AG04449 (cell line): ENCODE data around the gene DLGAP1.

Experiments used
- CTCF ChIA-PET: fragments of 350-600 bp; formaldehyde crosslinking; extraction: SDS; loops from one replicate; lab custom pipeline; 2021; ENCODE audit warnings: antibody characterized with exemption; lab: Yijun Ruan, JAX
- POLR2A ChIA-PET: fragments of 400-600, 350-600 bp; formaldehyde crosslinking; extraction: SDS; loops from one replicate; lab custom pipeline; 2020; ENCODE audit warnings: antibody characterized with exemption, inconsistent platforms; lab: Yijun Ruan, JAX
- DNase-seq: peaks from one replicate; pipeline ENCODE4 v3.0.0-alpha.2; 2010; ENCODE audit warnings: low read depth, low spot score
- H3K4me3 ChIP-seq: 2 replicates; pipeline ENCODE4 v1.5.1; 2011; ENCODE audit warnings: low read depth, mild to moderate bottlenecking, control low read depth, low read length
- TF ChIP-seq, protein P1 (sequence below): IDR thresholded peaks from one replicate; pipeline ENCODE4 v1.5.1; 2011; ENCODE audit warnings: mild to moderate bottlenecking, moderate library complexity, low read length, control low read depth, inconsistent platforms; ENCODE audit not compliant: insufficient read depth; ENCODE audit errors: missing control alignments

Gene DLGAP1

DNA sequence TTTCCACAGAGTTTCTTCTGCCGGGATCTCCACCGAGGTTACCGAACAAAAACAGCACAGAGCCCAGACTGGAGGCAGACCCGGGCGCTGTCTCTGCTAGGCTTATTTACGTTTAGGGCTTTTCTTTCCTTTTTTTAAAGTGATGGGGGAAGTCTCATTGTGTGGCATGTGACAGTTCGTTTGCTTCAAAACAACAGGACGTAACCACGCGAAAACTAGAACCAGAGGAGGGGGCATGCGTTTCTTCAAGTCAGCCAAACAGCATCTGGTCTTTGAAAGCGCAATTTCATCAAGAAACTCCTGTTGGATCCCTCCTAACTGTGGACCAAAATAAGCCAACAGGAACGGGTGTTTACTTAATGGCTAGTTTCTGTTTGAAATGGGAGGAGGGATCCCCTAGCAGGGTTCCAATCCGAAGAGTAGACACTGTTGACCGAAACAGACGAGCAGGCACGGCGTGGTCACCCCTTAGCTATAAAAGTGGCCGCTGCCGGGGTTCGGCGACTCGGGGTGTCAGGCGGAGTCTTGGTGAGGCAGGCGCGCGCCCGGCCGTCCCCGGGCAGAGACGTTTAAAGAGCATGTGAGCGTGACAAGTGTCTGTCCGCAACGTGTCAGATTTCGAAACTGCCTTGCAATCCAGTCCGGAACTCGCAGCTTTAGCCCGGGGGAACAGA, 1006.1 kb downstream of the DLGAP1 start:
- TF ChIP-seq, protein P1, sequence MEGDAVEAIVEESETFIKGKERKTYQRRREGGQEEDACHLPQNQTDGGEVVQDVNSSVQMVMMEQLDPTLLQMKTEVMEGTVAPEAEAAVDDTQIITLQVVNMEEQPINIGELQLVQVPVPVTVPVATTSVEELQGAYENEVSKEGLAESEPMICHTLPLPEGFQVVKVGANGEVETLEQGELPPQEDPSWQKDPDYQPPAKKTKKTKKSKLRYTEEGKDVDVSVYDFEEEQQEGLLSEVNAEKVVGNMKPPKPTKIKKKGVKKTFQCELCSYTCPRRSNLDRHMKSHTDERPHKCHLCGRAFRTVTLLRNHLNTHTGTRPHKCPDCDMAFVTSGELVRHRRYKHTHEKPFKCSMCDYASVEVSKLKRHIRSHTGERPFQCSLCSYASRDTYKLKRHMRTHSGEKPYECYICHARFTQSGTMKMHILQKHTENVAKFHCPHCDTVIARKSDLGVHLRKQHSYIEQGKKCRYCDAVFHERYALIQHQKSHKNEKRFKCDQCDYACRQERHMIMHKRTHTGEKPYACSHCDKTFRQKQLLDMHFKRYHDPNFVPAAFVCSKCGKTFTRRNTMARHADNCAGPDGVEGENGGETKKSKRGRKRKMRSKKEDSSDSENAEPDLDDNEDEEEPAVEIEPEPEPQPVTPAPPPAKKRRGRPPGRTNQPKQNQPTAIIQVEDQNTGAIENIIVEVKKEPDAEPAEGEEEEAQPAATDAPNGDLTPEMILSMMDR: no peak
- H3K4me3 ChIP-seq: peak overlapping the region; percentile 81
- CTCF ChIA-PET: interaction anchor here (1.2 to 1.4 kb wide), 2 partner anchors 145 to 217 kb away, joined by 3 to 5 read pairs; no protein-coding TSS in a partner anchor
- DNase-seq: no peak
- POLR2A ChIA-PET: interaction anchor here (0.6 to 2.5 kb wide), 11 partner anchors 17 to 217 kb away, joined by 3 to 19 read pairs (median 6); no protein-coding TSS in a partner anchor

DNA sequence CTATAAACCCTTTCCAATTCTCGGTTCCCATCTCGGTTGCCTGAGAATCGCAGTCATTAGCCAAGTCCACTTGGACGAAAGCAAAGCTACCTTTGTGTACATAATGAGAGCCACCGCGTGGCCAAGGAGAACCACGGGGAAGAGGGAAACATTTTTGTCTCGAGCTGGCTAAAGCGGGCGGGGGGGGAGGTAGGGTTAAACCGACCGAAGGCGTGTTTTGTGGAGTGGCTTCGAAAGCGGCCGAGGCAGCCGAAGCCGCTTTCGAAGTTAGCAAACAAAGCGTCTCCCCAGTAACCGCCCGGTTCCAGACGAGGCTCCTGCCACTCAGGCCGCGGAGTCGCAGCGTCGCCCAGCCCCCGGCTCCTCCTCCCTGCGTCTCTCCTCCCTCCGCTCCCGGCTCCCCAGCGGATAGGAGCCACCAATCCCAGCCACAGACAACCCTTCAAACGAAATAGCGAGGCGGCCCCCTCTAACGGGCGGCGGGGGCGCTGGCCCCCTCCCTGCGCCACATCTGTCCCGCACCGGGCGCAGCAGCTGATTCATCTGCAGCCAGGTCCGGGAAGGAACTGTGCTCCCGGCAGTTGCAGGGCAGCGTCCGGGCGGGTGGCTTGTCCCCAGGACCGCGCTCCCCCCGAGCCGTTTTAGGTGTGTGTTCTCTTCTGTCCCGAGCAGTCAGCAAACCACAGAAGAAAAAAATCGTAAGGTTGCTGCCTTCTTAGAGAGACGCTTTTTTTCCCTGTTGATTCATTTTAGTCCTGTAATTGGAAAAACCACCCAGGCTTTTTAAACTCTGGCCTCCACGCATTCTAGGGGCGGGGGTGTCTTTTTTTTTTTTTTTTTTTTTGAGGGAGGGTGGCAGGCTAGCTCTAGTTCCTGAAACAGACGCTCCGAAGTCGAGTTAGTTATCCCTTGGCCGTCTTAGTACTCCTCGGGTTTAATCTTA, 1006.9 kb downstream of the DLGAP1 start:
- TF ChIP-seq, protein P1: peak; percentile 26
- POLR2A ChIA-PET: interaction anchor here (0.7 to 2.5 kb wide), 8 partner anchors 45 to 218 kb away, joined by 3 to 19 read pairs (median 6); no protein-coding TSS in a partner anchor
- H3K4me3 ChIP-seq: peak overlapping the region; percentile 81
- CTCF ChIA-PET: interaction anchor here (0.6 to 3.2 kb wide), 11 partner anchors 53 to 258 kb away, joined by 3 to 16 read pairs (median 3); no protein-coding TSS in a partner anchor
- DNase-seq: no peak

DNA sequence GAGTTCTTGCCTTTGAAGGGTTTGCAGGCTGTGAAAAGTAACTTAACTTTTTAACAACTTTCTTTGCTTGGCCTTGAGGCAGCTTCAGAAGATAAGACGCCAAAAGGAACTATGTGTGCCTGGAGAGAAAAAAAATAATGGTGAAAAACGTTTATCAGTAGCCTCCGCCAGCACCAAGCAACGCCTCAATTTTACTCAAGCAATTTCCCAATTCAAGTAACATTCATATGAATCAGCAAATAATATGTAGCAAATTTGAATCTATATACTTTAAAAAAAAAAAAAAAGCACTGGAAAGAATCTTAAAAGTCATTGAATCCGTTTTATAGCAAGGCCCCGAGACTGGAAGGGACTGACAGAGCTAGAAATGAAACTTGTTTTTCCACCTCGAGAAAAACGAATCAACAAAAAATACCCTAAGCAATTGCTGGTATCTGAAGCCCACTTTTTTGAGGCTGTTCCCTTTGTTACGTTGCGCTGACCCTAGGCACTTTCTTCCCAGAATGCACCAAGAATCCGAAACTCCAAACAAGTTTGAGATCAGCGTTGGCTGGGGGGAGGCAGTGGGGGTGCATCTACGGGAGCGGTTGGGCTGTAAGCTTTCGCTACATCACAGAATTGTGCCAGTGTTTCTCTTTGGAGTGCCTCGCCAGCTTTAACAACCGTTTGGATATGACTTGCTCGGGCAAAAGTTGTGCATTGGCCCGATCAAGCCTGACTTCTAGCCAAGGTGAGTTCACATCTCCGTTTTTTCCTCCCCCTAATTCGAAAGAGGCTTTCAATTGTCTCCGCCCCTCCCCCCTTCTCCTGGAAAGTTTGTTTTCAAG, 1007.8 kb downstream of the DLGAP1 start:
- CTCF ChIA-PET: interaction anchor here (0.6 to 3.2 kb wide), 9 partner anchors 54 to 259 kb away, joined by 3 to 16 read pairs (median 3); no protein-coding TSS in a partner anchor
- TF ChIP-seq, protein P1: no peak
- POLR2A ChIA-PET: interaction anchor here (0.7 to 2.5 kb wide), 3 partner anchors 148 to 175 kb away, joined by 3 to 19 read pairs (median 6); no protein-coding TSS in a partner anchor
- DNase-seq: no peak
- H3K4me3 ChIP-seq: peak overlapping the region; percentile 81
